ENCODE measurements around the gene SMS.

DNA sequence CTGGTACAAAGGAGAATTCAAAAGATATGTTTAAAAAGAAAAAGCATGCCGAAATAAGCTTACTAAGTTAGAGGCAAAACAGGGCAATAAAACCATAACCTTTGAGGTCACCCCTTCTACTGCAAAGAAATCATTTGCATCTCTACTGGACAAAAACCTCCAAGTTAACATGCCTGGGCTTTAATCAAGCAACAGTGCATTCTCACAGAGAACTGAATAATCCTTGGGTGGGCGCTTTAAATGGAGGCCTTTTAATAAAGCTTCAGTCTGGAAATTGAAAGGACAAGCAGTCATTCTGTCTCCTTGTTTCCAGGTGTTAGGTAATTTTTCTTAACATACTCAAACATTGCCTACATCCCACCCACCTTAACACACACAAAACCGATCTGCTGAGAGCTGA, 34.6 kb upstream of the SMS start:
- TF ChIP-seq BACH1 (IDR thresholded peaks at IDR 0.05; ENCODE audit: borderline replicate concordance) (no peak), CHD4 (IDR thresholded peaks at IDR 0.05) (no peak), JUNB (IDR thresholded peaks at IDR 0.05) (no peak), POLR2A (IDR thresholded peaks at IDR 0.05; ENCODE audit: low read depth, low read length) (no peak), MAX (IDR thresholded peaks at IDR 0.05; ENCODE audit: low read depth, low read length) (no peak), TAF1 (IDR thresholded peaks at IDR 0.05; ENCODE audit: borderline replicate concordance, low read depth, low read length) (no peak)
